ENCODE data around the gene LMBRD1.

The LMBRD1 gene

GRCh38 chr6:69643688-69644087 lies 153.1 kb downstream of the LMBRD1 start:
- no peak overlapping the region for H3K4me3 ChIP-seq (ENCODE audit: low read depth, low read length)
- DNase-seq (ENCODE audit: low read depth) = no peak
- TF ChIP-seq, protein P1, sequence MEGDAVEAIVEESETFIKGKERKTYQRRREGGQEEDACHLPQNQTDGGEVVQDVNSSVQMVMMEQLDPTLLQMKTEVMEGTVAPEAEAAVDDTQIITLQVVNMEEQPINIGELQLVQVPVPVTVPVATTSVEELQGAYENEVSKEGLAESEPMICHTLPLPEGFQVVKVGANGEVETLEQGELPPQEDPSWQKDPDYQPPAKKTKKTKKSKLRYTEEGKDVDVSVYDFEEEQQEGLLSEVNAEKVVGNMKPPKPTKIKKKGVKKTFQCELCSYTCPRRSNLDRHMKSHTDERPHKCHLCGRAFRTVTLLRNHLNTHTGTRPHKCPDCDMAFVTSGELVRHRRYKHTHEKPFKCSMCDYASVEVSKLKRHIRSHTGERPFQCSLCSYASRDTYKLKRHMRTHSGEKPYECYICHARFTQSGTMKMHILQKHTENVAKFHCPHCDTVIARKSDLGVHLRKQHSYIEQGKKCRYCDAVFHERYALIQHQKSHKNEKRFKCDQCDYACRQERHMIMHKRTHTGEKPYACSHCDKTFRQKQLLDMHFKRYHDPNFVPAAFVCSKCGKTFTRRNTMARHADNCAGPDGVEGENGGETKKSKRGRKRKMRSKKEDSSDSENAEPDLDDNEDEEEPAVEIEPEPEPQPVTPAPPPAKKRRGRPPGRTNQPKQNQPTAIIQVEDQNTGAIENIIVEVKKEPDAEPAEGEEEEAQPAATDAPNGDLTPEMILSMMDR (IDR thresholded peaks at IDR 0.05; ENCODE audit: low read depth, low read length, missing control alignments) = no peak
- in situ Hi-C loops (cut with HindIII; ENCODE audit: low sequenced_read_pairs) = no loop called here

DNA sequence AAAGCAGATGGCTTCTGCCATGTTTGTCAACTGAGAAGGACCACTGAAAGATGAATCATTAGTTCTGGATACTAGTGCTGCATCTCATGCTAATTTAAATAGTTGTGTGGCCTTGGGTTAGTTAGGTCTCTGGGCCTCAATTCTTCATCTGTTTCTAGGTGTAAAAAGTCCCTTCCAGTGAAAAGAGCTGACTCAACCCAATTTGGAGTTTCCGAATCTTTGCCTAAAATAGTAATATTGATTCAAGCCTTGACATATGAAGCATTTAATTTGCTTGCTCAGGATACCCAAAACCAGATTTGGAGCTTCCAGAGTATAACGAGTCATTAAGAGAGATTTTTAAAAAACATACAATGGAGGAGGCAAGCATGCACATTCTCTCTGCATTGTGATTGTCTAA lies 163.9 kb downstream of the LMBRD1 start:
- in situ Hi-C loops (cut with HindIII; ENCODE audit: low sequenced_read_pairs) = no loop called here
- TF ChIP-seq, protein P1 (IDR thresholded peaks at IDR 0.05; ENCODE audit: low read depth, low read length, missing control alignments) = no peak
- no peak for DNase-seq (ENCODE audit: low read depth)

DNA sequence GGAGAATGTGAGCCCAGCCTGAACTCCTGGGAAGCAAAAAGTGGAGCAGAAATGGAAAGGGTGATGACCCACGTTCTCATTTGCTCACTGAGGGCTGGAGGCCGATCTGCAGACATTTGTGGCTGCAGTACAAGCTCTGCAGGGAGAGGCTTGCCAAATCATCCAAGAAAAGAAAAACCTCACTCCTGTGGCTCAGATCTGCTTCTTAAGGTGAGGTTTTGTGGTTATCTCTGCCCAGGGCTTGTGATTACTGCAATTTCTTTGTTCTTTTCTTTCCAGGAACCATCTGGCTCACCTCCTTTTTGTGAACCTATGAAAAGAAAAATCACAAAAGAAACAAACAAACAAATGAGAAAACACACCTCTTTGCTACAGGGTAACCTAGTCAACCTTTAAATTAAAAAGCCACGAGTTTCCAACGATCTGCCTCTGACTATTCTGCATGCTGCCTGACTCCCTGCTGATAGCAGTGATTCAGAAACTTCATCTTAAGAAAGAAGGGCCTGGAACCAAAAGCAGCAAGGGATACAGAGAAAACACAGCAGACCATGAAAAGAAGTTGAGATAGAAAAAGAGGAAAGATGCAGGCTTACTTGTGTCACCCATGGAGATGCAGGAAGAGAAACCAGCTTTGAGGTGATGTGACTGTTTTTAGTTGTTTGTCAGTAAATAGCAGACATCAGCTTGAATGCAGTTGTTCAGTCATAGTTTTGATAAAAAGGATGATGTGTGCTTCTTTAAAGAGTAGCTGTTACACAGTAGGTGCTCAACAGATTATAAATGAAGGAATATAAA lies 165.1 kb downstream of the LMBRD1 start:
- in situ Hi-C loops (cut with HindIII; ENCODE audit: low sequenced_read_pairs) = no loop called here
- TF ChIP-seq, protein P1 (IDR thresholded peaks at IDR 0.05; ENCODE audit: low read depth, low read length, missing control alignments) = no peak
- DNase-seq (ENCODE audit: low read depth) = peak; percentile 66
- no peak overlapping the region for H3K4me3 ChIP-seq (ENCODE audit: low read depth, low read length)

More for the DNA sequence above, 163.9 kb downstream of the LMBRD1 start:
- no peak overlapping the region for H3K4me3 ChIP-seq (ENCODE audit: low read depth, low read length)

- no peak for DNase-seq (ENCODE audit: low read depth)
- H3K4me3 ChIP-seq (ENCODE audit: low read depth, low read length) = no peak overlapping the region
- in situ Hi-C loops (cut with HindIII; ENCODE audit: low sequenced_read_pairs) = no loop called here
- TF ChIP-seq, protein P1 (IDR thresholded peaks at IDR 0.05; ENCODE audit: low read depth, low read length, missing control alignments) = no peak
These were observed 166.0 kb downstream of the LMBRD1 start for GRCh38 chr6:69630767-69631166.

- in situ Hi-C loops (cut with HindIII; ENCODE audit: low sequenced_read_pairs) = no loop called here
- H3K4me3 ChIP-seq (ENCODE audit: low read depth, low read length) = no peak overlapping the region
- TF ChIP-seq, protein P1 (IDR thresholded peaks at IDR 0.05; ENCODE audit: low read depth, low read length, missing control alignments) = no peak
- DNase-seq (ENCODE audit: low read depth) = no peak
These were observed 169.2 kb downstream of the LMBRD1 start for GRCh38 chr6:69627625-69628024.

GRCh38 chr6:69624944-69625343 lies 171.9 kb downstream of the LMBRD1 start:
- in situ Hi-C loops (cut with HindIII; ENCODE audit: low sequenced_read_pairs) = no loop called here
- no peak for DNase-seq (ENCODE audit: low read depth)
- no peak overlapping the region for H3K4me3 ChIP-seq (ENCODE audit: low read depth, low read length)
- TF ChIP-seq, protein P1 (IDR thresholded peaks at IDR 0.05; ENCODE audit: low read depth, low read length, missing control alignments) = no peak

Data from astrocyte of the cerebellum (primary cell).